Endodermal cell (in vitro differentiated cells): ENCODE data around the gene CDK5RAP2. TPM values are rescaled to one million over a fixed set of nuclear protein-coding genes. Genes with fewer than 3 reads are reported as not detected.

ENCODE experiments used
- DNase-seq: peaks from one replicate; pipeline ENCODE4 v3.0.0-alpha.2; 2017
- H3K27ac ChIP-seq: 2 replicates; pipeline ENCODE4 v1.5.1; 2013; ENCODE audit warnings: mild to moderate bottlenecking, low read depth, low read length, moderate library complexity
- H3K27me3 ChIP-seq: 2 replicates; pipeline ENCODE4 v1.6.1; 2013; ENCODE audit warnings: mild to moderate bottlenecking, low read length, moderate library complexity; ENCODE audit not compliant: insufficient read depth, control insufficient read depth, poor library complexity, severe bottlenecking
- H3K36me3 ChIP-seq: 2 replicates; pipeline ENCODE4 v1.7.0; 2013; ENCODE audit warnings: mild to moderate bottlenecking, low read length, moderate library complexity; ENCODE audit not compliant: control insufficient read depth, insufficient read depth
- H3K4me1 ChIP-seq: one replicate; pipeline ENCODE4 v1.7.0; 2013; ENCODE audit warnings: low read length; ENCODE audit not compliant: control insufficient read depth, insufficient read depth
- H3K4me3 ChIP-seq: 2 replicates; pipeline ENCODE4 v1.5.1; 2013; ENCODE audit warnings: mild to moderate bottlenecking, low read length, moderate library complexity
- H3K9ac ChIP-seq: 2 replicates; pipeline ENCODE4 v1.6.1; 2013; ENCODE audit warnings: mild to moderate bottlenecking, low read length, moderate library complexity; ENCODE audit not compliant: poor library complexity, severe bottlenecking; ENCODE audit errors: extremely low read depth
- H3K9me3 ChIP-seq: 2 replicates; pipeline ENCODE4 v1.6.1; 2013; ENCODE audit warnings: mild to moderate bottlenecking, low read length, moderate library complexity; ENCODE audit not compliant: control insufficient read depth
- H3K27ac Mint-ChIP-seq: 2 replicates; pipeline ENCODE4 v1.8.0; 2020; ENCODE audit warnings: mixed read lengths
- H3K27me3 Mint-ChIP-seq: 2 replicates; pipeline ENCODE4 v1.8.0; 2021; ENCODE audit warnings: mild to moderate bottlenecking, mixed read lengths; ENCODE audit not compliant: insufficient read depth
- H3K36me3 Mint-ChIP-seq: 2 replicates; pipeline ENCODE4 v1.8.0; 2020; ENCODE audit warnings: low read depth, mixed read lengths
- H3K4me1 Mint-ChIP-seq: 2 replicates; pipeline ENCODE4 v1.8.0; 2020; ENCODE audit warnings: mixed read lengths
- H3K4me3 Mint-ChIP-seq: 2 replicates; pipeline ENCODE4 v1.8.0; 2020; ENCODE audit warnings: mild to moderate bottlenecking, moderate library complexity, mixed read lengths
- H3K9me3 Mint-ChIP-seq: 2 replicates; pipeline ENCODE4 v1.8.0; 2020; ENCODE audit warnings: mild to moderate bottlenecking, mixed read lengths
- WGBS, 2 experiments: methylation state at CpG; one replicate each; pipeline versions ENCODE4 v1.1.5 to v1.1.7; 2013; ENCODE audit warnings: missing lambda C conversion rate in 2 of 2, mixed read lengths in 1 of 2; ENCODE audit not compliant: insufficient coverage in 1 of 2, insufficient read length in 1 of 2; 5-methylcytosine and 5-hydroxymethylcytosine counted together
- total RNA-seq, 2 donors: library from RNA; stranded (reverse); fragmentation: NEBNext Ultra II Directional in 1 of 2; extraction: Animal tissue kit (Norgen Biotek cat#: 25700) in 1 of 2; gene quantifications; 2 replicates in 1 of 2; 3 replicates in 1 of 2; pipeline ENCODE4 v1.2.1, GENCODE V29; 2021
- TF ChIP-seq, protein P1 (sequence below): fragments of 200-600 bp; sonication (generic); conservative IDR thresholded peaks from 2 replicates; pipeline ENCODE4 v1.5.0; 2021; ENCODE audit warnings: antibody characterized with exemption, mild to moderate bottlenecking

The CDK5RAP2 gene
- total RNA-seq, 2 donors from 2014 or later, result 68.2 to 92.0 TPM

DNA sequence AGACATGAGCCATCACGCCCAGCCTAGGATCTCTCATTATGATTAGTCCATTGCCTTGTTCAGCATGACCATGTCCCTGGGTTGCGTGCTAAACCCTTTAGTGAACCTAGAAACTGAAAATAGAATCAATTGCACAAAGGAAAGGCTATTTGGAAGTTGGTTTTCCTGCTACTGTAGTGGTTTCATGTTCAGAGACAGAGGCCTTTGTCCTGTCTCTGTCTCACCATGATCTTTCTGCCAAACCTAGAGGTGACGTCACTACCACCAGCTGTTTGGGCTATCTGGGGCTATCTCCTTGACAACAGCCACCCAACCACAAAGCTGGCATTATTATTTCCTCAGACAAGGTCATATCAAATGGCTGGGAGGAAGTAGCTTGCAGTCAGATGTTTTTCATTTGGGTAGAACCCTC, 4.0 kb upstream of the CDK5RAP2 start:
- H3K9ac ChIP-seq, result no peak overlapping the region

DNA sequence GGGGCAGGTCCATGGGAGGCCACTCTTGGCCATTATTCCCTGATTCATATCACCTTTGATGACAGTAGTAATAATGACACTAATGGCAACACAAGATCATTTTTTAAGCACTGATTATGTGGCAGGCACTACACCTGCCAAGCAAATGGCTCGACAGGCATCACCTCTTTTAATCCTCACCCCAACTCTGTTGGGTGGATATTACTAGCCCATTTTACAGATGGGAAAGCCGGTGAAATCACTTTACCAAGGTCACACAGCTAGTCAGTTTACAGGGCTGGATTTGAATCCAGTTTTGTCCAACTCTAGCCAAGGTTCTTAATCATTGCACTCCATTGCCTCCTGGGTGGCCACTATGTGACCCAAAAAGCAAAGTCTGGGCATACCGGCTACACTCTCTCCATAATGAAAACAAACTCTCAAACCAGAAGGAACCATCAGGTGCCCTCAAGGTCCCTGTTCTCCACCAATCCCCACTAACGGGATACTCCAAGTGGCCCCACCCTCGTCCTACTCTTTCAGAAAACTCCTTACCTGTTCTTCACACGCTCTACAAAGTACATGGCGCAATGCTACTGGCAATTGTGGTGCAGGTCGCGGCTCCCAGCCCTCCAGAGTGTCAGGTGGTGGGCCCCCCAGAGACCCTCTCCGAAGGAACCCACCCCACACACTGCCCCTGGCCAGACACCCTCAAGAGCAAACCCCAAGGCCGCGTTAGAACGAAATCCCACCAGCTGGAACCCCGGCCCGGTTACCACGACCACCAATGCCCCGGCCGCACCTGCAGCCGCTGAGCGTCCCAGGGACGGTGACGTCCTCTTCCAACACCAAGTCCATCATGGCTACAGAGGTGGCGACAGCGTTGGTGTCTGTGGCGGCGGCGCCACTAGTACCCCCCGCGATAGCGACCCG, 572 bp downstream of the CDK5RAP2 start:
- Histone ChIP-seq H3K9me3 (no peaks in the 10 kb centered on the region), H3K27me3 (no peaks in the 10 kb centered on the region), H3K4me3 (peak overlapping the region; percentile 96), H3K4me1 (peaks cover 6% of the 10 kb centered on the region), H3K27ac (peak overlapping the region; percentile 20), H3K9ac (peak overlapping the region; percentile 87), H3K36me3 (peaks cover 8% of the 10 kb centered on the region)
- H3K36me3 Mint-ChIP-seq, result peaks cover 6% of the 10 kb centered on the region
- WGBS, 2 experiments, result 7 to 16% methylated on average over 13 to 31 of the region's 31 CpGs
- H3K4me1 Mint-ChIP-seq, result peaks cover 10% of the 10 kb centered on the region
- peak overlapping the region; percentile 98 for H3K4me3 Mint-ChIP-seq
- TF ChIP-seq, protein P1, sequence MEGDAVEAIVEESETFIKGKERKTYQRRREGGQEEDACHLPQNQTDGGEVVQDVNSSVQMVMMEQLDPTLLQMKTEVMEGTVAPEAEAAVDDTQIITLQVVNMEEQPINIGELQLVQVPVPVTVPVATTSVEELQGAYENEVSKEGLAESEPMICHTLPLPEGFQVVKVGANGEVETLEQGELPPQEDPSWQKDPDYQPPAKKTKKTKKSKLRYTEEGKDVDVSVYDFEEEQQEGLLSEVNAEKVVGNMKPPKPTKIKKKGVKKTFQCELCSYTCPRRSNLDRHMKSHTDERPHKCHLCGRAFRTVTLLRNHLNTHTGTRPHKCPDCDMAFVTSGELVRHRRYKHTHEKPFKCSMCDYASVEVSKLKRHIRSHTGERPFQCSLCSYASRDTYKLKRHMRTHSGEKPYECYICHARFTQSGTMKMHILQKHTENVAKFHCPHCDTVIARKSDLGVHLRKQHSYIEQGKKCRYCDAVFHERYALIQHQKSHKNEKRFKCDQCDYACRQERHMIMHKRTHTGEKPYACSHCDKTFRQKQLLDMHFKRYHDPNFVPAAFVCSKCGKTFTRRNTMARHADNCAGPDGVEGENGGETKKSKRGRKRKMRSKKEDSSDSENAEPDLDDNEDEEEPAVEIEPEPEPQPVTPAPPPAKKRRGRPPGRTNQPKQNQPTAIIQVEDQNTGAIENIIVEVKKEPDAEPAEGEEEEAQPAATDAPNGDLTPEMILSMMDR, result no peak
- no peak for DNase-seq
- peak overlapping the region; percentile 100 for H3K27ac Mint-ChIP-seq
- H3K9me3 Mint-ChIP-seq, result no peaks in the 10 kb centered on the region
- H3K27me3 Mint-ChIP-seq, result no peaks in the 10 kb centered on the region

More for the DNA sequence above, 4.0 kb upstream of the CDK5RAP2 start:
- Histone ChIP-seq H3K4me3 (no peak overlapping the region), H3K4me1 (peaks cover 2% of the 10 kb centered on the region), H3K9me3 (no peaks in the 10 kb centered on the region), H3K36me3 (no peaks in the 10 kb centered on the region), H3K27me3 (no peaks in the 10 kb centered on the region), H3K27ac (peak overlapping the region; percentile 89)
- no peaks in the 10 kb centered on the region for H3K36me3 Mint-ChIP-seq
- DNase-seq, result peak; percentile 61
- H3K27ac Mint-ChIP-seq, result no peak overlapping the region
- no peaks in the 10 kb centered on the region for H3K27me3 Mint-ChIP-seq
- 86 to 100% methylated on average over 2 to 3 of the region's 3 CpGs for WGBS, 2 experiments
- H3K4me3 Mint-ChIP-seq, result no peak overlapping the region
- TF ChIP-seq, protein P1, result no peak
- no peaks in the 10 kb centered on the region for H3K9me3 Mint-ChIP-seq
- H3K4me1 Mint-ChIP-seq, result peaks cover 5% of the 10 kb centered on the region

DNA sequence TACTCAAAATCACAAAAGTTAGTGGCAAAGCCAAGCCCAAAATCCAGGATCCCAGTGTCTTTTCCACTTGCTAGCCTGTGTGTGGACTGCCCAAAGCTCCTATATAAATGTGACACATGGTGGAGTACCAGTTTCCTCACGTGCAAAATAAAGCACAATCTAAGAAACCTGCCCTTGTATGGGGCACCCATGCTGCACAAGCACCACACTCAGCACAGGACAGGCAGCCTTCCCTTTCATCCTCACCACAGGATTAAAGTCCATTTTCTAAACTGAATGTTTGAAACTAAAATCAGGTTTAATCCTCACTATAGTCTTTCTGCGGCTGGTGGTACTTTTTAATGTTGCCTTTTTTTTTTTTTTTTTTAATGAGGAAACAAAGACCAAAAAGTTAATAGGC, 5.5 kb downstream of the CDK5RAP2 start:
- 91% methylated on average over 2 of the region's 2 CpGs; no CpG with 5 or more reads in 1 of the 2 experiments for WGBS, 2 experiments
- Histone ChIP-seq H3K4me1 (peaks cover 6% of the 10 kb centered on the region), H3K27ac (no peak overlapping the region), H3K36me3 (peaks cover 31% of the 10 kb centered on the region), H3K9me3 (no peaks in the 10 kb centered on the region), H3K27me3 (no peaks in the 10 kb centered on the region), H3K9ac (no peak overlapping the region), H3K4me3 (no peak overlapping the region)
- H3K4me1 Mint-ChIP-seq, result peaks cover 19% of the 10 kb centered on the region
- TF ChIP-seq, protein P1, result no peak
- H3K36me3 Mint-ChIP-seq, result peaks cover 21% of the 10 kb centered on the region
- no peaks in the 10 kb centered on the region for H3K9me3 Mint-ChIP-seq
- no peak overlapping the region for H3K27ac Mint-ChIP-seq
- H3K4me3 Mint-ChIP-seq, result no peak overlapping the region
- no peak for DNase-seq
- no peaks in the 10 kb centered on the region for H3K27me3 Mint-ChIP-seq
